ENCODE results near the gene DMXL2. TPM values are rescaled to one million over a fixed set of nuclear protein-coding genes. Genes with fewer than 3 reads are reported as not detected.
"Not testable (repeated sequence)": the region's sequence is repeated elsewhere in the genome, so short reads cannot be mapped to it uniquely, and the experiment has no call there.

Gene DMXL2
- total RNA-seq, 1 donor from 2014 or later, result 8.0 TPM

DNA sequence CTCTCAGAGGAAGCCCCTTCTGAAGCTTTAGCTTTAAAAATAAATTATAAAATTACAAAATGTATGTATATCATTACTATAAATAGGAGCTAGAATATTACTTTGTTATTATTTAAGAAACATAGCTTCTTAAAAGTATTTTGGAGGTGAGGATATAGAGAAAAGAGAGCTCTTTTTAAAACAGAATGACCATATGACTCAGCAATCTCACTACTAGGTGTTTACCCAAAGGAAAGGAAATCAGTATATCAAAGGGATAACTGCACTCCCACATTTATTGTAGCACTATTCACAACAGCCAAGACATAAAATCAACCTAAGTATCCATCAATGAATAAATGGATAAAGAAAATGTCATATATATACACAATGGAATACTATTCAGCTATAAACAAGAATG, 119.6 kb downstream of the DMXL2 start:
- no peak for DNase-seq (ENCODE audit: low spot score)
- intact Hi-C loops (cut with DNase I), result no loop called here

DNA sequence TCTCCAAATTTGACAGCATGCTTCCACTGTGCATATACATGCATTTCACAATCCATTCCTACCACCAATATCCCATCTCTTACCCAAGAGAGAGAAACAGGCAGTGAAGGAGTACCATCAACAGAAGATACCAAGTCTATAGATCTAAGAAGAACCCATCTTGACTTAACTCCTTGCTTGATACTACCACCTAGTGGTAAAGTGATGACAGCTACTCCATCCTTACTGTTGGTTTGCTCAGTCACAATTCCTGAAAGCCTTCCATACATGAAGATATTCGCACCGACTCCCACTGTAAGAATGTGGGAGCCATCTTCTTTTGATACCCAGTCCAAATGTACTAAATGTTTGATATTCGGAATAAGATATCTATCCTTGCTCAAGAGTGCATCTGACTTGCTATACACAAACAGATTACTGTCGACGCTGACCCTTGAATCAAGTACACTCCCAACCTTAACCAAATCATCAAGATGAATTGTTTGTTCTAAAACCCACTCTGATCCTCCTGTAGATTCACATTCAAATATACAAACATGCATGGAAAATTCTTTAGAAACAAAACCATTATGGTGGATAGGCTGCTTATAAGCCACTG, 123.1 kb downstream of the DMXL2 start:
- DNase-seq (ENCODE audit: low spot score), result no peak
- intact Hi-C loops (cut with DNase I), result no loop called here

DNA sequence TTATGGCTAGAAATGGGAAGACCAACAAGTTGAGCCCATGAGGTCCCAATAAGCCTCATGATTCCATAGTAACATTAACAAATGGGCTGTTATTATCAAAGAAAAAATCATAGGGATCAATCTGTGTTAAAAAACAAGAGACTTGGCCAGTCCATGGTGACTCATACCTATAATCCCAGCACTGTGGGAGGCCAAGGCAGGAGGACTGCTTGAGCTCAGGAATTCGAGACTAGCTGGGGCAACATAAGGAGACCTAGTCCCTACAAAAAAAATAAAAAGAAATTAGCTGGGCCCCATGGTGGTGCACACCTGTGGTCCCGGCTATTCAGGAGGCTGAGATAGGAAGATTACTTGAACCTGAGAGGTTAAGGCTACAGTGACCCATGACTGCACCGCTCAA, 124.8 kb downstream of the DMXL2 start:
- no peak for DNase-seq (ENCODE audit: low spot score)
- intact Hi-C loops (cut with DNase I), result no loop called here

DNA sequence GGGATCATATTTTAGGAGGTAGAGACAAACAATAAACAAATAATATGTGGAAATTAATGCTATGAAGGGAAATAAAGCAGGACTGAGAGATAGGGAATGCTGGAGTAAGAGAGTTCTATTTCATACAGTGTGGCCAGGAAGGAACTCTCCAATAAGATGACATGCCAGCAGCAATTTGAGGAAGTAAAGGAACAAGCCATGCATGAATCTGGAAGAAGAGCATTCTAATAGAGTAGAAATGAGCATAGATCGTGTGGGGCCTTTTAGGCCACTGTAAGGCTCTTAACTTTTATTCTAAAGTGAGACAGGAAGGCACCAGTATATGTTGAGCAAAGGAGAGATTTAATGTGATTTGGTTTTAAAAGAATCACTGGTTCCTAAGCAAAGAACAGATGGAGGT, 126.3 kb downstream of the DMXL2 start:
- DNase-seq (ENCODE audit: low spot score), result no peak
- intact Hi-C loops (cut with DNase I), result no loop called here

DNA sequence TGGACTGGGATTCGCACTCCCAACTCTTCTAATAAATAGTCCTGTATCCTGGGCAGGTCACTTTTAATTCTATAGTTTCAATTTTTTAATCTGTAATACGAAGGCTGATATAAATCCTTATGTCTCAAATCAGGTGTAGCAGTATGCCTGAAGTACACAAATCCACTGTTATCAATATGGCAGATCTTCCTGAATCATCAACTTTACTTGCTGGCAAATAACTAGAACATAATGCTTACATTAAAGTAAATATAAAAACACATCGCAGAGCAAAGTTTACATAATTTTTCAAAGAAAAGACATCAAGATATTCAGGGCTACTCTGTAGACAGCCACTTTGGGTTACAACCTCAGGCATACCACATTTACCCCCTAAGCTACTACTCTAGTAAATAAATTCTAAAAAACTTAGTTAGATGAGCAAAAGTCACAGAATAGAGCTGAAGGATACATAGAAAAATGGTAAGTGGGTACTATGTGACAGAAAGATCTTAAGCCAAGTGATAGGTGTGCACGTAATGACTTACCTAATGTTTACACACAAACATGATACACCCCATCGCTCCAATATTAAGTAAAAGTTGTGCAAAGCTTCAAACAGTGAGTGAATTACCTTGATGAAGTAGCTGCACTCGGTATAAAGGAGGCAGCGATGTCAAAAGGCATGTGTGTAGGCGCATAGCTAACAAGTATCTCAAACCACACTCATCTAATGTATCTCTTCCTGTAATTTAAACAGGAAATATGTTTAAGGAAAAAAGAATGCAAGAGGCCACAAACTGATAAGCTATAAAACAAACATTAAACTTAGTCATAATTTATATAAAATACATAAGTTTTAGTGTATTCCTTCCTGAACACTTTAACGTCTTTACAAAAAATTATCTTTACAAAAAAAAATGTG, 127.9 kb downstream of the DMXL2 start:
- intact Hi-C loops (cut with DNase I), result no loop called here
- no peak for DNase-seq (ENCODE audit: low spot score)

DNA sequence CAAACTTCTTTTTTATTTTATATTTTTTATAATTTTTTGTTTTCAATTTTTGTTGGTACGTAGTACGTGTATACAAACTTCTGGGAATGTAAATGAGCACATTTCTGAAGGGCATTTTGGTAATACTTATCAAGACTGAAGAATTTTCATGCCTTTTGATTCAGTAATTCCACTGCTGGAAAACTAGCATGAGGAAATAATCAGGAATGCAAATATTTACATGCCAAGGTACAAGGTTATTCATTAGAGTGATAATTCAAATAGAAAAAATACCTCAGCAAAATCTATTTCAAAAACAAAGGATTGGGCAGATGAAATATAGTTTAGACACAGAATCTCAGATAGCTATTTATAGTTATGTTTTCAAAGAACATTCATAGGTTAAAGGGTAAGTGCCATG, 128.7 kb downstream of the DMXL2 start:
- intact Hi-C loops (cut with DNase I), result no loop called here
- no peak for DNase-seq (ENCODE audit: low spot score)

DNA sequence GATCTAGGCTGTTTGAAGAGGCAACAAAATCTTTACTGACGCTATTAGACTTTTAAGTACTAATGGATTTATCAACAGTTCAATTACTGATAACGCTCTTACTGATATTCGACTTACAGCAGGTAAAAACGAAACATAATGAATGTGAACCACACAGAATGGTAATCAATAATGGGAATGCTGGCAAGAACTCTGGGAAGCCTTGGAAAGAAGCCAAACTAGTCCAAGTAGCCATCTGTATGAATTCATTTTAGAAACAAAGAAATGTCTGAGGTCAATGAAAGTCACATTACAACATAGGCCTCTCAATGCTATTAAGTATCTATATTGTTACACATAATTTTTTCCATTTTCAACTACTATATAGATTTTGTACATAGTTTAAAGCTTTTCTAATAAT, 130.0 kb downstream of the DMXL2 start:
- intact Hi-C loops (cut with DNase I), result no loop called here
- DNase-seq (ENCODE audit: low spot score), result no peak

DNA sequence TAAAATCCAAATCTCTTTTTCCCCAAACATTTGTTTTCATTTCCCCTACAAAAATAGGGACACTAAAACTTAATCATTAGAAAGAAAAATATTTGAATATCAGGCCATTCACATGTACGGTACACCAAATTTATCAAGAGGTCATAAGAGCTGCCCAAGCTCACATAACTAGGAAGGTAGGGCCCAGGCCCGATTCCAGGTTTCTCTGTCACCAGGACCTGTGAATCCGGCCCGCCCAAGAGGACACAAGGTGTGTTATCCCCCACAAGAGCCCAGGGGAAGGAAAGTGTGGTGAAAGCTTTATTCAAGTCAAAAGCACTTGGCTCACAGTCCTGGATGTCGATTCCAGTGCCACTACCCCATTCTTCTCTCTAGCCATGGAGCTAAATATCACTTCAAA, 130.6 kb downstream of the DMXL2 start:
- no peak for DNase-seq (ENCODE audit: low spot score)
- intact Hi-C loops (cut with DNase I), result no loop called here

DNA sequence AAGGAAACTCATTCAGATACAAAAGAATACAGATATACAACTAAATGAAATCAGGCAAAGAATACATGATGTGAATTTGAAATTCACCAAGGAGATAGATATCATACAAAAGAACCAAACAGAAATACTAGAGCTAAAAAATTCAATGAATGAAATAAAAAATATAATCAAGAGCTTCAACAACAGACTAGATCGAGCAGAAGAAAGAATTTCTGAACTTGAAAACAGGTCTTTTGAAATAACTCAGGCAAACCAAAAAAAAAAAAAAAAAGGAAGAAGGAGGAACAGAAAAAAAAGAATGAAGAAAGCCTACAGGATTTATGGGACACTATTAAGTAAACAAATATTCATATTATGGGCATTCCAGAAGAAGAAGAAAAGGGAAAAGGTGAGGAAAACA, 137.8 kb downstream of the DMXL2 start:
- intact Hi-C loops (cut with DNase I), result no loop called here

DNA sequence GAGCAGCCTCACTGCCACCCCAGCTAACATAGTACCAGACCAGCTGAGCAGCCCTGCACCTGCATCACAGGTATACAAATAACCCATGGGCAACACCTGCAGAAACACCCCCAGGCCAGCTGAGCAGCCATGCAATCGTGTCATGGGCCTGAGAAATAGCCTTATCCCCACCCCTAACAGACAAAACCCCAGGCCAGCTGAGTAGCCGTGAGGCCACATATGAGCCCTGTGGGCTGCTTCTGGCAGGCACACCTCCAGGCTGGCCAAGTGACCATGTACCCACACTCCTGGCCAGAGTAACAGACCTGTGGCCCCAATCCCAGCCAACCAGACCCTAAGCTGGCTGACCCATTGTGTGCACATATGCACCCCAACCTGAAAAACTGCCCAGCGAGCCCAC, 138.6 kb downstream of the DMXL2 start:
- intact Hi-C loops (cut with DNase I), result no loop called here
- no peak for DNase-seq (ENCODE audit: low spot score)

More for the DNA sequence above, 137.8 kb downstream of the DMXL2 start:
- DNase-seq (ENCODE audit: low spot score), result no peak

DNA sequence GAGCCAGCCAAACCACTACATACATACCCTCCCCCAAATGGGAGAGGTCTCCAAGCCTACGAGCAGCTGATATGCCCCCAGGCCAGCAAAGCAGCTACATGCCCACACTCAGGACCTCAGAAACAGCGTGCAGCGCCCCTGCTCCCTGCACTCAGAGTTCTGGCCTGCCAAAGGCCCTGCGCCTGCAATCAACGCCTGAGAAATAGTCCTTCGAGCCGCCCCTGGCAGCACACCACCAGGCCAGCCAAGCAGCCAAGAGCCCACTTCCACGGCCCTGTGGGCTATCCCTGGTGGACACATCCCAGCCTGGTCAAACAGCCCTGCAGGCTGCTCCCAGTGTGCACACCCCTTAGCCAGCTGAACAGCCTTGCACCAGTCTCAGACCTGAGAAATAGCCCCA, 139.1 kb downstream of the DMXL2 start:
- DNase-seq (ENCODE audit: low spot score), result no peak
- intact Hi-C loops (cut with DNase I), result no loop called here

DNA sequence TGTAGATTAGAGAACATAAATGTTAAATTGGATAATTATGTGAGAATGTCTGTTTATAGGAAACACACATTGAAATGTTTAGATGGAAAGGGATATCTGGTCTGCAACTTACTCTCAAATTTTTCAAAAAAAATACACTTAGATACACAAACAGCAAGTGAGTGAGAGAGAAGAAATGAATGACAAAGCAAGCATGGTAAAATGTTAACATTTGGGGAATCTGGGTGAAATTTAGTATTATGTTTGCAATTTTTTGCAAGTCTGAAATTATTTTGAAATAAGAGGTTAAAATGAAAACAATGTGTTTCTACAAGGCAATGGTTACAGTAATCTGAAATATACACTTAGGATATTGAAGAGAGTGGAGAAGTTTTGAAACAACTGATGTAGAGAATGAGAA, 146.8 kb downstream of the DMXL2 start:
- no peak for DNase-seq (ENCODE audit: low spot score)
- intact Hi-C loops (cut with DNase I), result no loop called here

DNA sequence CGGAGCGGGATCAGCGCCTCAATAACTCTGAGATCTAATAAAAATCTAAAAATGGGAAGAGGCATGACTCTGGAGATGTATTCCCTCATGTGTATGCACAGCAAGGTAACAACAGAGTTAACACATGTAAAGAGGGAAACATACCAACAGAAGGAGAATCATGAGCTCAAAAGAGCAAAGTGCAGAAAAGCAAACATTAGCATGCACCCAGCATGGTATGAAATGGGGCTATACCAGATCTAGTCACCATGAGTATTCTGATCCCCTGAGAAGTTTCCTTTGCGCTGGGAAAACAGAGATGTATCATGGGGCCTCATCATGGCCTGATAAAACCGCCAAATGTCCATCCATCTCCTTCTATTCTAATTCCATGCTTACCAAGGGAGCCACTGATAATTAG, 152.1 kb downstream of the DMXL2 start:
- intact Hi-C loops (cut with DNase I), result no loop called here
- DNase-seq (ENCODE audit: low spot score), result no peak

DNA sequence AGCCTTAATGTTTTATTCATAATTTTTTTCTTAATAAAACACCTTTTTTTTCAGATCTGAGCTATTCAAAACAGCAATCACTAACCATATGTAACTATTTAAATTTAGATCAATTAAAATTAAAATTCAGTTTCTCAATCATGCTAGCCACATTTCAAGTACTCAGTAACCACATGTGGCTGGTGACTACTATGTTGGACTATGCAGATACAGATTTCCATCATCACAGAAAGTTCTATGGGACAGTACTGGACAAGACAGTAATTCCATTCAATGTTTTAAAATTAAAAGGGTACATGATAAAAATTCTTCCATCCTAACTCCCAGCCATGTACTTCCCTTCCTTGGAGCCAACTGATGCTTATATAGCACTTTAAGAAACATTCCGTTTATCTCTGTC, 161.8 kb downstream of the DMXL2 start:
- intact Hi-C loops (cut with DNase I), result no loop called here
- no peak for DNase-seq (ENCODE audit: low spot score)

DNA sequence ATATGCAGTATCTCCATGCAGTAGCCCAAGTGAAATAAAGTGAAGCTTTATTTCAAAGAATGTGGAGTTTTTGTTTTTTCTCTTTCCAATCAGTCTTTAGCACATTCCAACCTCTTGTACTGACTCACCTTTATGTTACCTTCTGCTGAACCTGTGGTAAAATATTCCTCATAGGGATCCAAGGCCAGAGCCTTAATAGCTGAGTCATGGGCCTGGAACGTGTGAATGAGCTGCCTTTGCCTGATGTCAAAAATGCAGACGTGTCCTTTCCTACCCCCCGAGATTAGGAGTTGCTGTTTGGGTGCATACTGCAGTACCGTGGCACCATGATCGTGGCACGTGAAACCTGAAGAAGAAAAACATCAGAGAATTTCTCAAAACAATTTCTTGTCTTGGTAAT, 172.6 kb downstream of the DMXL2 start:
- DNase-seq (ENCODE audit: low spot score), result no peak
- intact Hi-C loops (cut with DNase I), result no loop called here

DNA sequence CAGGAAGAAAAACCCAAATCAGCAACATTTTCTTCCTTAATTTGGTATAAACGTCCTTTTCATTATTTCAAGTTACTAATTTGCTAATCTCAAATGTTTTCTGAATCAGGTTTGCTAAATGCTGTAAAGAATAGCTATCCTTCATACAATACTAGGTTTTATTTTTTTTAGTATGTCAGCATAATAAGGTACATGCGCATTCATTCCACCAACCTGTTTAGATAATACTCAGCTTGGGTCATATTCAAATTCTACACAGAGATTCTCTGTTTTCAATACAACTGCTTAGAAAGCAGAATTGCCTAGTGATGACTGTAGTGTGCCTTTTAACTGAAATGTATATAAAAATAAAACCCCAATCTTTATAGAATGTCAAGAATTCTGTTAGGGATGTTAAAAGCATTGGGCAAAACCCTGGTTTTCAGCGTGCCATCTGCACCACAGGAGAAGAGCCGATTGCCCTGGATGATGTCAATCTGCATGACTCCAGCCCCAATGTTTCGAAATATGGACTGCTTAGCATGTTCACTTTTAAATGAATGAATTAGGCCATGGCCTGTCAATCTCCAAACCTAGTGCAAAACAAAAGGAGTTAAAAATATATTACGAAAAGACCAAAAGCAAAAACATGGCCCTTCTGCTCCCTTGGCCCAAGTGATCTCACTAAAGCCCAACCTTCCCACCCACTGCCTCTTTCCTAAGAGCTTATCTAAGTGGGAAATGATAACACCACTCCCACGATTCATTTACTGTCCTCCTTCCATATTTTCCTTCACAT, 173.8 kb downstream of the DMXL2 start:
- intact Hi-C loops (cut with DNase I), result no loop called here

DNA sequence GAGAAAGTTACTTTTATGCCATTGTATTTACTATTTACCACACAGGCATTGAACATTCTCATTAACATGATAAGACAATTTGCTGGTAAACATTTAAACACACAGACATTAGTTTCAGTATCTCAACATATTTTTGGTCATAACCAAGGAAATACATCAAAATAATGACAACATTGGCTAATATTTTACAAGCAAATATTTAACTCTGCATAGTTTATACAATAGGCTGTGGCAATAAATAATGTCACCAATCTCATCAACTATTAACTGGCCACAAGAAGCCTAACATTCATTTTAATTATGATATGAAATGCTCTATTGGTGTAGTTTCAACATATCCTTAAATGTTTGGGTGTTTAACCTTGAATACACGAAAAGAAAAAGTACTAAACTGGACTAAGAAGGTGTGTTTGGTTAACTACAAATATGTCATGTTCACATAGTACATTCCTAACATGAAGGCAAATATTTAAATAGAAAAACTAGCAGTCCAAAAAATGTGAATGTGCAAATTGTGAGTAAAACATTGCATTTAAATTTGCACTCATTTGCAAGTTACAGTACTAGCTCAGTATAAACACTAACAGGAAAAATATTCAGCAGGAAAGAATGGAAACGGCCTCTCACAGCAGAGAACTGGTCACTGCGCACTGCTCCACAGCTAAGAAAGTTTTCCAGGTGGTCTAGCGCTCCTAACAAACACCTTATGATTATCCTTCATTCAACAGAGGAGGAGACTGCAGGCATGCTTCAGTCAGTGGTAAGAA, 174.5 kb downstream of the DMXL2 start:
- intact Hi-C loops (cut with DNase I), result no loop called here

More for the DNA sequence above, 173.8 kb downstream of the DMXL2 start:
- no peak for DNase-seq (ENCODE audit: low spot score)

DNA sequence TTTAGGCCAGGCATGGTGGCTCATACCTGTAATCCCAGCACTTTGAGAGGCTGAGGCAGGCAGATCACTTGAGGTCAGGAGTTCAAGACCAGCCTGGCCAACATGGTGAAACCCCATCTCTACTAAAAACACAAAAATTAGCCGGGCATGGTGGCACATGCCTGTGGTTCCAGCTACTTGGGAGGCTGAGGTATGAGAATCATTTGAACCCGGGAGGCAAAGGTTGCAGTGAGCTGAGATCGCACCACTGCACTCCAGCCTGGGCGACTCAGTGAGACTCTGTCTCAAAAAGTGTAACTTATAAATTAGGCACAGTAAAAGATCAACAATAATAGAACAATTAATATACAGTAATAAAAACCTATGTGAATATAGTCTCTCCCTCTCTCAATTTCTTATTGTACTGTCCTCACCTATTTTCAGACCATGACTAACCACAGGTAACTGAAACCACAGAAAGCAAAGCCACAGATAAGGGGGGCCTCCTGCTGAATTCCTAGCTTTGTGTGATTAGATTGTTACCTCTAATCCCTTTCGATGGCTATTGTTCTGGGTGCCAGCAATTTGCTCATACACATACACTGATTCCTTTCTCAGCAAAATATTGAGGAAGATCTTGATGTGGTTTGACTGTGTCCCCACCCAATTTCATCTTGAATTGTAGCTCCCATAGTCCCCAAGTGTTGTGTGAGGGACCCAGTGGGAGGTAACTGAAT, 176.4 kb downstream of the DMXL2 start:
- intact Hi-C loops (cut with DNase I); DNase-seq (ENCODE audit: low spot score): not testable (repeated sequence)

More for the DNA sequence above, 174.5 kb downstream of the DMXL2 start:
- DNase-seq (ENCODE audit: low spot score), result no peak

DNA sequence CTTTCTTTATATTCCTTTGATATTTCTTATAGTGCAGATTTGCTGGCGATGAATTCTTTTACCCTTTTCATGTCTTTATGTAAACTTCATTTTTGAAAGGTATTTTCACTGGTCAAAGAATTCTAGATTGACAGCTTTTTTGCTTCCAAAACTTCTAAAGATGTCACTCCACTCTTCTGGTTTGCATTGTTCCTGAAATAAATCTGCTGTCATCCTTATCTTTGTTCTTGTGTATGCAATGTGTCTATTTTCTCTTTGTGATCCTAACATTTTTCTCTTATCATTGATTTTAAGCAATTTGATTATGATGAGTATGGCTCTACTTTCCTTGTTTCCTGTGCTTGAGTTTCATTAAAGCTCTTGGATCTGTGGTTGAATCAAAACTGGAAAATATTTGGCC, 177.8 kb downstream of the DMXL2 start:
- intact Hi-C loops (cut with DNase I), result no loop called here
- no peak for DNase-seq (ENCODE audit: low spot score)

Data from cardiac septum (tissue), 1 donor.